ENCODE measurements around the gene AKAP6. TPM values are rescaled to one million over a fixed set of nuclear protein-coding genes. Genes with fewer than 3 reads are reported as not detected.

The AKAP6 gene
- total and polyA plus RNA-seq, 10 of the 15 experiments (the other 5 are each of a cell fraction or from before 2014, with no cell fraction given) = 0.35 to 5.9 (median 2.2) TPM

DNA sequence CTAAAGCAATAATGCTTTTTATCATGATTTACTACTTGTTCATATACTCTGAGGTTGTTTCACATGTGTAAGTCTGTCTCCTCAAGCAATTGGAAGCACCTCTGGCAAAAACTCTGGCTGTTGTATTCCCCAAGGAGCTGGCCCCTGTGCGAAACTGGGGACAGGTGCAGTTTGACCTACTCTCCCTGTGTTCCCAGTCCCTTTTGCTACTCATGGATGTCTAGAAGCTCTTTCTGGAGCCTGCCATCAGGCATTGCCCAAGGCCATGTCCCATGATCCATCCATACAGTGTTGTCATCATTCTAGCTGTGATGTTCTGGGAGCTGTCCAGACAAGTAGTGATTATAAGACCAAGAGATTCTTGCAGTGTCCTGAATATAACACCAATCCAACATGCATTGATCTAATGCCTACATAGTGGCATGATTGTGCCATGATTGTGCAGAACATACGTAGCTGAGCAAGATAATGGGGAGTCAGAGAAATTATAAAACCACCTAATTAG lies 14.9 kb downstream of the AKAP6 start:
- H3K9ac ChIP-seq (ENCODE audit: control insufficient read depth, insufficient read depth, low read length) = no peak overlapping the region
- no peak overlapping the region for H3K4me3 ChIP-seq
- ChIA-PET RAD21 (ENCODE audit: unreplicated experiment) (no interaction called here), CTCF (no interaction called here), POLR2A (interaction anchor here (0.7 kb wide), 1 partner anchor 12 kb away, joined by 3 read pairs; no protein-coding TSS in a partner anchor), SMC1A (ENCODE audit: uncharacterized antibody, unreplicated experiment) (interaction anchor here (1.3 to 2.9 kb wide), 2 partner anchors 9 to 12 kb away, joined by 3 to 10 read pairs; no protein-coding TSS in a partner anchor)
- no TSS peak for BruUV-seq (replicated peaks)
- no peaks in the 10 kb centered on the region for H3K27me3 ChIP-seq (replicated peaks in 1 of 2; ENCODE audit: control insufficient read depth in 2 of 2, insufficient read depth in 2 of 2, low read length in 1 of 2)
- FAIRE-seq (no peak), ATAC-seq (no peak), DNase-seq (ENCODE audit: low read depth, low spot score) (no peak)
- H3K4me2 ChIP-seq (ENCODE audit: control insufficient read depth, insufficient read depth) = no peak overlapping the region
- in situ Hi-C loops (cut with MboI) (no loop called here), intact Hi-C loops (cut with micrococcal nuclease; ENCODE audit: unreplicated experiment) (no loop called here)
- H4K20me1 ChIP-seq (ENCODE audit: control insufficient read depth, insufficient read depth) = no peaks in the 10 kb centered on the region
- H3K4me1 ChIP-seq (ENCODE audit: control insufficient read depth, insufficient read depth, low read length) = no peaks in the 10 kb centered on the region
- WGBS (ENCODE audit: insufficient coverage, insufficient replicate concordance, low lambda C conversion rate, missing lambda C conversion rate) = 29% methylated on average over 2 of the region's 2 CpGs
- no peaks in the 10 kb centered on the region for H3K36me3 ChIP-seq (ENCODE audit: control insufficient read depth in 2 of 2, insufficient read depth in 2 of 2, low read length in 1 of 2)
- H3K27ac ChIP-seq (ENCODE audit: control insufficient read depth, insufficient read depth) = no peak overlapping the region
- no peaks in the 10 kb centered on the region for H3K79me2 ChIP-seq (ENCODE audit: control insufficient read depth, insufficient read depth, low read length)
- no peaks in the 10 kb centered on the region for H3K9me3 ChIP-seq (replicated peaks; ENCODE audit: control insufficient read depth, insufficient read depth, low read length)
- TF ChIP-seq MTA2 (IDR thresholded peaks at IDR 0.05; ENCODE audit: low read depth) (no peak), ASH2L (IDR thresholded peaks at IDR 0.05; ENCODE audit: borderline replicate concordance, low read depth) (no peak), NFYB (IDR thresholded peaks at IDR 0.05; ENCODE audit: insufficient read depth, low read depth, low read length) (no peak)
- no peak overlapping the region for H2AFZ ChIP-seq (ENCODE audit: control insufficient read depth, low read depth, low read length)

GRCh38 chr14:32345311-32345791 lies 16.3 kb downstream of the AKAP6 start:
- 53% methylated on average over 1 of the region's 1 CpG for WGBS (ENCODE audit: insufficient coverage, insufficient replicate concordance, low lambda C conversion rate, missing lambda C conversion rate)

More at GRCh38 chr14:32345311-32345791, 16.3 kb downstream of the AKAP6 start:
- Histone ChIP-seq H3K9me3 (replicated peaks; ENCODE audit: control insufficient read depth, insufficient read depth, low read length) (no peaks in the 10 kb centered on the region), H3K4me3 (no peak overlapping the region), H3K27me3 (replicated peaks in 1 of 2; ENCODE audit: control insufficient read depth in 2 of 2, insufficient read depth in 2 of 2, low read length in 1 of 2) (no peaks in the 10 kb centered on the region), H3K4me1 (ENCODE audit: control insufficient read depth, insufficient read depth, low read length) (no peaks in the 10 kb centered on the region), H3K27ac (ENCODE audit: control insufficient read depth, insufficient read depth) (no peak overlapping the region), H3K4me2 (ENCODE audit: control insufficient read depth, insufficient read depth) (no peak overlapping the region), H4K20me1 (ENCODE audit: control insufficient read depth, insufficient read depth) (no peaks in the 10 kb centered on the region), H3K9ac (ENCODE audit: control insufficient read depth, insufficient read depth, low read length) (no peak overlapping the region), H3K79me2 (ENCODE audit: control insufficient read depth, insufficient read depth, low read length) (no peaks in the 10 kb centered on the region), H2AFZ (ENCODE audit: control insufficient read depth, low read depth, low read length) (peak overlapping the region; percentile 48), H3K36me3 (ENCODE audit: control insufficient read depth in 2 of 2, insufficient read depth in 2 of 2, low read length in 1 of 2) (no peaks in the 10 kb centered on the region)
- ChIA-PET POLR2A (interaction anchor here (0.5 kb wide), 1 partner anchor 1164 kb away, joined by 3 read pairs; no protein-coding TSS in a partner anchor), CTCF (interaction anchor here (0.6 to 1.5 kb wide), 2 partner anchors 91 to 168 kb away, joined by 3 to 5 read pairs; no protein-coding TSS in a partner anchor), SMC1A (ENCODE audit: uncharacterized antibody, unreplicated experiment) (interaction anchor here (0.9 to 1.7 kb wide), 4 partner anchors 9 to 133 kb away, joined by 3 read pairs; no protein-coding TSS in a partner anchor), RAD21 (ENCODE audit: unreplicated experiment) (no interaction called here)
- DNase-seq (ENCODE audit: low read depth, low spot score) (no peak), ATAC-seq (no peak), FAIRE-seq (no peak)
- no TSS peak for BruUV-seq (replicated peaks)
- in situ Hi-C loops (cut with MboI) (no loop called here), intact Hi-C loops (cut with micrococcal nuclease; ENCODE audit: unreplicated experiment) (no loop called here)
- TF ChIP-seq SPI1 (IDR thresholded peaks at IDR 0.05; ENCODE audit: borderline replicate concordance, insufficient read depth, low read depth, low read length) (no peak), RAD21 (IDR thresholded peaks at IDR 0.05; ENCODE audit: insufficient read depth, low read depth, low read length) (no peak), FOXK2 (IDR thresholded peaks at IDR 0.05) (0 out of 2 replicates have a peak, but pooled peaks have one; percentile 41), MTA3 (IDR thresholded peaks at IDR 0.05; ENCODE audit: borderline replicate concordance, low read length) (no peak), ZNF384 (IDR thresholded peaks at IDR 0.05; ENCODE audit: borderline replicate concordance, low read depth, low read length) (no peak), TARDBP (IDR thresholded peaks at IDR 0.05; ENCODE audit: borderline replicate concordance) (no peak)
- TF ChIP-seq, protein P1, sequence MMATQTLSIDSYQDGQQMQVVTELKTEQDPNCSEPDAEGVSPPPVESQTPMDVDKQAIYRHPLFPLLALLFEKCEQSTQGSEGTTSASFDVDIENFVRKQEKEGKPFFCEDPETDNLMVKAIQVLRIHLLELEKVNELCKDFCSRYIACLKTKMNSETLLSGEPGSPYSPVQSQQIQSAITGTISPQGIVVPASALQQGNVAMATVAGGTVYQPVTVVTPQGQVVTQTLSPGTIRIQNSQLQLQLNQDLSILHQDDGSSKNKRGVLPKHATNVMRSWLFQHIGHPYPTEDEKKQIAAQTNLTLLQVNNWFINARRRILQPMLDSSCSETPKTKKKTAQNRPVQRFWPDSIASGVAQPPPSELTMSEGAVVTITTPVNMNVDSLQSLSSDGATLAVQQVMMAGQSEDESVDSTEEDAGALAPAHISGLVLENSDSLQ (IDR thresholded peaks at IDR 0.05) = no peak
